Activated CD4-positive, alpha-beta T cell treated with anti-CD3 and anti-CD28 coated beads, Interleukin-10, Interleukin-2, amounts not matched to agents 100 ng/mL and 50 ng/mL, durations not matched to agents 16 hours and 8 hours (primary cell): ENCODE data around the gene CNNM2.

Experiments used
- DNase-seq: peaks from one replicate; pipeline ENCODE4 v3.0.0-alpha.2; 2020

CNNM2 gene

GRCh38 chr10:102917962-102918816, at the start of gene CNNM2:
Gene CNNM2 (plus strand): TSS chr10:102918294. CDS start chr10:102918481, 187 bp downstream.
- peak; percentile 100 for DNase-seq

GRCh38 chr10:102868911-102869257, 49.2 kb upstream of the CNNM2 start:
- DNase-seq = no peak

GRCh38 chr10:102869258-102870198, 48.6 kb upstream of the CNNM2 start, which contains the start of gene AS3MT:
Gene AS3MT (plus strand): TSS chr10:102869470. CDS start chr10:102869593, 123 bp downstream.
- DNase-seq = peak; percentile 17

DNA sequence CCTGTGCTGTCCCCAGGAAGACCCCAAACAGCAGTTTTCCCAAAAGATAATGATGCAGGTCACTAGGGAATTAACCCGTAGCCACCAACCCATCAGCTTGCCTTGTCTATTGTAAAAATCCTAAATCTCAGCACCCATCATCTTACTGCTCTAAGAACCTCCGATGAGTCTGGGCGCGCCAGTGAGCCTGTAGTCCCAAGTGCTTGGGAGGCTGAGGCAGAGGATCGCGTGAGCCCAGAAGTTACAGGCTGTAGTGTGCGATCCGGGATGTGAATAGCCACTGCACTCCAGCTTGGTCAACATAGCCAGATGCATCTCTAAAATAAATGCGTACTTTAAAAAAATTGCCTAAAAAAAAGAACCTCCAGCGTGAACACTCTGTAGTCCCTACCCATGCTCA, 47.9 kb upstream of the CNNM2 start:
- no peak for DNase-seq

DNA sequence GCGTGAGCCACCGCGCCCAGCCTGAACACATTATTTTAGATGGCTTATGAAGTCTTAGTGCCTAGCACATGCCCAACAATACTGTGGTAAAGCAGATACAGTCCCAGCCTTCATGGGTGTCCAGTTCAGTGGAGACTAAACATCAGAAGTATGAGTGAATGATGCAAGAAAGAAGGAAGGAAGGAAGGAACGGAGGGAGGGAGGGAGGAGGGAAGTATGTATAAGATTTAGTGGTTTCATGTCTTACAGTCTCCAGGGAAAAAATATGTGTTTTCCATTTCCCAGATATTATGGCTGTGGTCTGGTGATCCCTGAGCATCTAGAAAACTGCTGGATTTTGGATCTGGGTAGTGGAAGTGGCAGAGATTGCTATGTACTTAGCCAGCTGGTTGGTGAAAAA, 45.9 kb upstream of the CNNM2 start:
- no peak for DNase-seq

GRCh38 chr10:102876747-102877153, 41.3 kb upstream of the CNNM2 start:
- no peak for DNase-seq

- DNase-seq = no peak
Observed at GRCh38 chr10:102878629-102879028, 39.5 kb upstream of the CNNM2 start.

DNA sequence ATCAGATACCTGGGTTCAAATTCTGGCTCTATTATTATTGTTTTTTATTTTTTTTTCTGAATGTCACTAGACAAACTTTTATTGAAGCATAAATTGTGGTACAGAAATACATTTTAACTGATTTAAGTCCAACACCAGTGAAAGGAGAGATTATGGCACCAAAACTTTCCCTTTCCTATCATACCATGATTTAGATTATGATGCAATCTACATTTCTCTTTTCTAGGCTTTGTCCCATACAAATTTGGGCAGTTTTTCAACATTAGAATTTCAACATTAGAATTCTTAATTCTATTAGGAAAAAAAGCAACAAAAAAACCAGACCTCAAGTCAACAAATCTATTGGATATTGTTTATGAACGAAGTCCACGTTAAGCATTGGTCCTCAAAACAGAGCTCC, 37.8 kb upstream of the CNNM2 start:
- DNase-seq = no peak

- DNase-seq = no peak
Observed at GRCh38 chr10:102888048-102888447, 30.0 kb upstream of the CNNM2 start.

- no peak for DNase-seq
Observed at GRCh38 chr10:102894466-102895213, 23.5 kb upstream of the CNNM2 start.

DNA sequence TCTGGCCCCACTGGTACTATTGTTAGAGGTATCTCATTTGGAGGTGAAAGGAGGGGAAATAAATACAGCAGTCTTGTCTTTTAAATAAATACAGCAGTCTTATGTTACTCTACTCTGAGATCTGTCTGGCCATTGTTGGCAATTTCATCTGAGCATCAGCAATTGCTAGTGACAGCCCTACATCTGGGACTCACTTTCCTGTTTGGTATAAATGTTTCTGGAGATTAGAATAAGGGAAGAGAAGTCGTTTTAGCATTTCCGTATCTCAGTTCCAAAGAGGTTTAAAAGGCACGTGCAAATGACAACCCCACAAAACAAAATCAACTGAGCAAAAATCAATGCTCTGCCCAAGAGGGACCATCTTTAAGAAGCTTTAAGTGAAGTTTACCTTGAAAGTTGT, 18.1 kb upstream of the CNNM2 start:
- no peak for DNase-seq

DNA sequence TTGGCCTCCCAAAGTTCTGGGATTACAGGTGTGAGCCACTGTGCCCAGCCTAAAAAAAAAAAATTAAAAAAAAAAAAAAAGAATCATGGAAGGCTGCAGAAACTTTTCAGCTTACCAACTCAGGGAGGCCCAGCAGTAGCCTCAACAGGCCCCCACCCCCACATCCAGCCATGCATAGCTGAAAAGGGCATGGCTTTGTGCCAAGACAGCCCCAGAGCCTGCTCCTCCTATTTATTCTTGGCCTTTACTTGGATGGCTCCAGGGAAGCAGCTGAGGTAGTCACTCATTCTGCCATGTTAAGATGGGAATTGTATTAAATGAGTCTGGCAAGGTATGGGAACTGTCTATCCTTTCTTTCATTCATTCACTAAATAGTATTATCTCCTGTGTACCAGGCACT, 13.7 kb upstream of the CNNM2 start:
- DNase-seq = no peak

- no peak for DNase-seq
Observed at GRCh38 chr10:102906507-102906906, 11.6 kb upstream of the CNNM2 start.

DNA sequence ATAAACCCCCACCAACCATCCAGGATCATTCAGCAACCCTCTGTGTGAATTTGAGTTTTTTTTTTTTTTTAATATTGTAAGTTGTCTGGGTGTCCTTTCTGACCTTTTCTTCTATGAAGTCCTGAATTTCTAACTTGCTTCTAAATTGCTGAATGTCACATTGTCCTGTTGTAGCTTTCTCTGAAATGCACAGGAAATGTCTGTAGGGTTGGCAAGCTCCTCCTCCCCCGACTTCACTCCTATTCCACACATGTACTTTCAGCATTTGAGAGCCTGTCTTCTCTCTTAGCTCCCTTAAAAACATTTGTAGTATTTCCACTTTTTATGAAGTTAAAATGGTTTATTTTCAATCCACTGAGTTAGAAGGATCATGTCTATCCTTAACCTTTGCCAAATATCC, 3.3 kb upstream of the CNNM2 start:
- DNase-seq = no peak

- no peak for DNase-seq
Observed at GRCh38 chr10:102916173-102916572, 1.9 kb upstream of the CNNM2 start.

DNA sequence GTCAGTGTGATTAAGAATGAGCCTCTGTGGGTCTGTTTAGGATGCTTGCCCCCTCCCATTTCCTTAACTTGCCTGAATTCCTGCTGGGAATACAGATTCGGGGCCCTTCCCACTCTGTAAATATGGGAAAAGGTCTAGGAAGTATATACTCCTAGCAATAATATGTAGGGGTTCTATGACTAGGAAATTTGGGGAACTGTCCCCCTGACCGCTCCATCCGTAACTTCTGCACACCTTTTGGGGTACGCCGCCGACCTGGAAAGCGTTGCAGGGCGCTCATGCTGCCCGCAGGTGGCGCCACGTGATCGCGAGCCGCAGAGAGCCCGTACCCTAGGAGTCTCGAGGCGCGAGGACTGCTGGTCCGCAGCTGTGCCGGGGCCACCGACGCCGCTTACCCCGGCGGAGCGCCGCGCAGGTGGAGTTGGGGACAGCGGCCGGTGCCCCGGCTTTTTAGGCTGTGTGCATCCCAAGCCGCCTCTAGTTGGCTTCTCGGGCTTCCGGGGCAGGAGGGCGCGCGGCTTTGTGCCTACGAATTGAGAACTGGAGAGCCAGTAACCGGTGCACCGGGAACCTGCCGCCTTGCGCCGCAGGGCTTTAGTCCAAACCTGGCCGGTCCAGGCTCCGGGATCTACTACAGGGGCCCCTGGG, 656 bp upstream of the CNNM2 start:
- peak; percentile 86 for DNase-seq

DNA sequence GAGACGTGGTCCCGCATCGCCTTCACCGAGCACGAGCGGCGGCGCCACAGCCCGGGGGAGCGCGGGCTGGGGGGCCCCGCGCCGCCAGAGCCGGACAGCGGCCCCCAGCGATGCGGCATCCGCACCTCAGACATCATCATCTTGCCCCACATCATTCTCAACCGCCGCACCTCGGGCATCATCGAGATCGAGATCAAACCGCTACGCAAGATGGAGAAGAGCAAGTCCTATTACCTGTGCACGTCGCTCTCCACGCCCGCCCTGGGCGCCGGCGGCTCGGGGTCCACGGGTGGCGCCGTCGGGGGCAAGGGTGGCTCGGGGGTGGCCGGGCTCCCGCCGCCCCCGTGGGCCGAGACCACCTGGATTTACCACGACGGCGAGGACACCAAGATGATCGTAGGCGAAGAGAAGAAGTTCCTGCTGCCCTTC, 737 bp downstream of the CNNM2 start:
- DNase-seq = peak; percentile 40

GRCh38 chr10:102919246-102919959, 1.3 kb downstream of the CNNM2 start:
- DNase-seq = no peak

- no peak for DNase-seq
Observed at GRCh38 chr10:102919992-102920739, 2.1 kb downstream of the CNNM2 start.

- no peak for DNase-seq
Observed at GRCh38 chr10:102923601-102924000, 5.5 kb downstream of the CNNM2 start.

DNA sequence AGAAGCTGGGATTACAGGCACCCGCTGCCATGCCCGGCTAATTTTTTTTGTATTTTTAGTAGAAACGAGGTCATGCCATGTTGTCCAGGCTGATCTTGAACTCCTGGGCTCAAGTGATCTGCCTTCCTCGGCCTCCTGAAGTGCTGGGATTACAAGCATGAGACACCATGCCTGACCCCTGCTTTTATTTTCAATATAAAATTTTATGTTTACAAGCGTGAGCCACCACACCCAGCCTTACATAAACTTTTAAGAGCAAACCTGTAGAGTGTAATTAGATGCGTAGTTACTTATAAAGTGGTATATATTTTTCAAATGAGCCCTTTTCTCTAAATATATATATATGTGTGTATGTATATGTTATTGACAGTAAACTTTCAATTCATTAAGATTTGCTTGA, 8.7 kb downstream of the CNNM2 start:
- no peak for DNase-seq
